SU-DHL-6 (cell line): Measurements from ENCODE around the gene DCXR.

Source experiments
- H2AFZ ChIP-seq: fragments of 200-600 bp; sonication (generic); 2 replicates; pipeline ENCODE4 v1.6.1; 2014; ENCODE audit warnings: low read depth, mild to moderate bottlenecking, moderate library complexity, mixed read lengths, antibody characterized with exemption, low read length; ENCODE audit not compliant: severe bottlenecking
- H3F3A ChIP-seq: fragments of 200-600 bp; shearing (Covaris generic); 2 replicates; pipeline ENCODE4 v1.6.0; 2016; ENCODE audit warnings: antibody characterized with exemption, mild to moderate bottlenecking; ENCODE audit not compliant: insufficient read depth
- H3K27ac ChIP-seq: fragments of 200-600 bp; sonication (generic); 2 replicates; pipeline ENCODE4 v1.5.1; 2016; ENCODE audit warnings: low read depth, mild to moderate bottlenecking, low read length, moderate library complexity, mixed read lengths
- H3K27me3 ChIP-seq: fragments of 200-600 bp; sonication (generic), shearing (Covaris generic); 2 replicates; pipeline ENCODE4 v1.6.0; 2014; ENCODE audit warnings: mild to moderate bottlenecking, low read length
- H3K36me3 ChIP-seq: fragments of 200-600 bp; sonication (generic); 2 replicates; pipeline ENCODE4 v1.6.1; 2014; ENCODE audit warnings: mild to moderate bottlenecking, low read length, mixed read lengths
- H3K4me2 ChIP-seq: fragments of 300-600, 200-600 bp; shearing (Covaris generic), sonication (generic); 2 replicates; pipeline ENCODE4 v1.6.0; 2014; ENCODE audit warnings: low read length, low read depth, mild to moderate bottlenecking; ENCODE audit not compliant: poor library complexity, severe bottlenecking
- H3K4me3 ChIP-seq: fragments of 200-600 bp; sonication (generic); 2 replicates; pipeline ENCODE4 v1.5.1; 2014; ENCODE audit warnings: antibody characterized with exemption, low read length, mild to moderate bottlenecking, mixed read lengths; ENCODE audit not compliant: insufficient read depth, poor library complexity, severe bottlenecking
- H3K79me2 ChIP-seq: fragments of 200-600 bp; sonication (generic); 2 replicates; pipeline ENCODE4 v1.6.1; 2014; ENCODE audit warnings: mild to moderate bottlenecking, low read length, moderate library complexity; ENCODE audit not compliant: insufficient read depth
- H3K9ac ChIP-seq: fragments of 200-600 bp; sonication (generic); 2 replicates; pipeline ENCODE4 v1.7.0; 2014; ENCODE audit warnings: mild to moderate bottlenecking, low read length
- H3K9me2 ChIP-seq: fragments of 200-600 bp; sonication (generic); replicated peaks from 2 replicates; pipeline ENCODE4 v1.6.1; 2014; ENCODE audit warnings: low read length; ENCODE audit not compliant: insufficient read depth
- H3K9me3 ChIP-seq: fragments of 200-600 bp; sonication (generic); 2 replicates; pipeline ENCODE4 v1.6.1; 2014; ENCODE audit warnings: low read length, mixed read lengths; ENCODE audit not compliant: insufficient read depth
- H4K20me1 ChIP-seq: fragments of 200-600 bp; sonication (generic); 2 replicates; pipeline ENCODE4 v1.6.1; 2014; ENCODE audit warnings: low read depth, mild to moderate bottlenecking, antibody characterized with exemption, low read length, moderate library complexity, mixed read lengths
- CTCF ChIP-seq: fragments of 200-600 bp; sonication (generic); IDR thresholded peaks from one replicate; pipeline ENCODE4 v1.5.1; 2017; ENCODE audit warnings: antibody characterized with exemption, mild to moderate bottlenecking, low read length, moderate library complexity; ENCODE audit not compliant: insufficient read depth, poor library complexity, severe bottlenecking
- EZH2phosphoT487 ChIP-seq: fragments of 200-600 bp; sonication (generic), shearing (Covaris generic); conservative IDR thresholded peaks from 2 replicates; pipeline ENCODE4 v1.6.1; 2018; ENCODE audit warnings: mild to moderate bottlenecking, antibody characterized with exemption, low read length, moderate library complexity, mixed read lengths

The DCXR gene

GRCh38 chr17:82011617-82012187 lies 25.8 kb downstream of the DCXR start:
- no peaks in the 10 kb centered on the region for H3F3A ChIP-seq
- no peak for TF ChIP-seq CTCF
- no peak for TF ChIP-seq EZH2phosphoT487
- H3K9me3 ChIP-seq: no peaks in the 10 kb centered on the region
- no peaks in the 10 kb centered on the region for H3K79me2 ChIP-seq
- no peak overlapping the region for H3K4me2 ChIP-seq
- no peak overlapping the region for H3K27ac ChIP-seq
- H2AFZ ChIP-seq: no peak overlapping the region
- no peaks in the 10 kb centered on the region for H3K9me2 ChIP-seq
- H4K20me1 ChIP-seq: no peaks in the 10 kb centered on the region
- H3K4me3 ChIP-seq: no peak overlapping the region
- no peaks in the 10 kb centered on the region for H3K27me3 ChIP-seq
- no peak overlapping the region for H3K9ac ChIP-seq
- no peaks in the 10 kb centered on the region for H3K36me3 ChIP-seq

- Histone ChIP-seq H3K27me3 (no peaks in the 10 kb centered on the region), H3K9me3 (no peaks in the 10 kb centered on the region), H3K36me3 (no peaks in the 10 kb centered on the region), H2AFZ (no peak overlapping the region), H3K9me2 (no peaks in the 10 kb centered on the region), H3K27ac (no peak overlapping the region), H4K20me1 (no peaks in the 10 kb centered on the region), H3F3A (no peaks in the 10 kb centered on the region), H3K4me3 (no peak overlapping the region), H3K4me2 (no peak overlapping the region), H3K79me2 (no peaks in the 10 kb centered on the region), H3K9ac (no peak overlapping the region)
- no peak for TF ChIP-seq CTCF
- TF ChIP-seq EZH2phosphoT487: no peak
Measured at GRCh38 chr17:82010575-82011525, 26.6 kb downstream of the DCXR start.

DNA sequence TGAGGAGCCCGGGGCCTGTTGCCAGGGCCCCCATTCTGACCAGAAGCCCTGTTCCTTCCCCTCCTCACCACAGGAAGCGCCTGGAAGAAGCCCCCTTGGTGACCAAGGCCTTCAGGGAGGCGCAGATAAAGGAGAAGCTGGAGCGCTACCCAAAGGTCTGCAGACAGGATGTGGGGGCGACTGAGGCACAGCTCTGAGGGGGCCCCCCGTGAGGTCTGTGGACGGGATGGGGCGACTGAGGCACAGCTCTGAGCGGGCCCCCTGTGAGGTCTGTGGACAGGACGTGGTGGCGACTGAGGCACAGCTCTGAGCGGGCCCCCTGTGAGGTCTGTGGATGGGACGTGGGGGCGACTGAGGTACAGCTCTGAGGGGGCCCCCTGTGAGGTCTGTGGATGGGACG lies 28.1 kb downstream of the DCXR start:
- no peaks in the 10 kb centered on the region for H3F3A ChIP-seq
- no peaks in the 10 kb centered on the region for H3K27me3 ChIP-seq
- no peak overlapping the region for H3K4me3 ChIP-seq
- no peak overlapping the region for H2AFZ ChIP-seq
- no peaks in the 10 kb centered on the region for H3K36me3 ChIP-seq
- no peak overlapping the region for H3K4me2 ChIP-seq
- H3K9me2 ChIP-seq: no peaks in the 10 kb centered on the region
- H3K9ac ChIP-seq: no peak overlapping the region
- H4K20me1 ChIP-seq: no peaks in the 10 kb centered on the region
- no peaks in the 10 kb centered on the region for H3K9me3 ChIP-seq
- no peak for TF ChIP-seq CTCF
- TF ChIP-seq EZH2phosphoT487: no peak
- H3K27ac ChIP-seq: no peak overlapping the region
- H3K79me2 ChIP-seq: no peaks in the 10 kb centered on the region
